ENCODE results near the gene SMAP2. TPM values are rescaled to one million over a fixed set of nuclear protein-coding genes. Genes with fewer than 3 reads are reported as not detected.

The SMAP2 gene
- total RNA-seq, 2 experiments from 2014 or later = 204 to 209 TPM

DNA sequence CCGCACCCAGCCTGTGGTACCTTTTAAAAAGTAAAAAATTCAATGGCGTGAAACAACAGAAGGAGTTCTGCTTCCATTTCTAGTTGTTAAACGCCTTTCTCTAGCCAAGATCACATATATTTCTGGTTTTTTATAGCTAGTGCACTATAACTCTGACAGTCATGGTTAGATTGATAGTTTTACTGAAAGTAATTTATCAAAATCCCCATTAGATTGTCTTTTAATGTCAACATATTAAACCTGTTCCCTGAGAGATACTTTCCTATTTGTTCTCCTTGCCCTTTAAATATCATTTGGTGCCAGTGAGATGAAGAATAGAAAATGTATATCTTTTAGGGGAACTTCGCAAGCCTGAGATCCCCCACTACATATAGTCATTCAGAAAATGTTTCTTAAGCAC lies 7.3 kb downstream of the SMAP2 start:
- no peak for TF ChIP-seq CTCF (IDR thresholded peaks at IDR 0.05)
- Mint-ChIP-seq H3K27me3 (no peaks in the 10 kb centered on the region), H3K36me3 (ENCODE audit: low read depth) (peaks cover 73% of the 10 kb centered on the region), H3K4me1 (ENCODE audit: low read depth) (peaks cover 75% of the 10 kb centered on the region), H3K9me3 (no peaks in the 10 kb centered on the region), H3K27ac (peak overlapping the region; percentile 99), H3K4me3 (peak overlapping the region; percentile 78)
- ChIA-PET POLR2A (interaction anchor here (0.9 to 15.4 kb wide), 6 partner anchors 16 to 219 kb away, joined by 3 to 278 read pairs (median 4); partner anchors contain the start of gene ZFP69B), CTCF (interaction anchor here (0.8 to 7.5 kb wide), 5 partner anchors 14 to 63 kb away, joined by 3 to 62 read pairs (median 5); no protein-coding TSS in a partner anchor)
- DNase-seq (no peak), ATAC-seq (no peak)
- intact Hi-C loops (cut with micrococcal nuclease) = loop anchor here (2.0 kb wide), 1 partner anchor 14 kb away; no protein-coding TSS in a partner anchor

DNA sequence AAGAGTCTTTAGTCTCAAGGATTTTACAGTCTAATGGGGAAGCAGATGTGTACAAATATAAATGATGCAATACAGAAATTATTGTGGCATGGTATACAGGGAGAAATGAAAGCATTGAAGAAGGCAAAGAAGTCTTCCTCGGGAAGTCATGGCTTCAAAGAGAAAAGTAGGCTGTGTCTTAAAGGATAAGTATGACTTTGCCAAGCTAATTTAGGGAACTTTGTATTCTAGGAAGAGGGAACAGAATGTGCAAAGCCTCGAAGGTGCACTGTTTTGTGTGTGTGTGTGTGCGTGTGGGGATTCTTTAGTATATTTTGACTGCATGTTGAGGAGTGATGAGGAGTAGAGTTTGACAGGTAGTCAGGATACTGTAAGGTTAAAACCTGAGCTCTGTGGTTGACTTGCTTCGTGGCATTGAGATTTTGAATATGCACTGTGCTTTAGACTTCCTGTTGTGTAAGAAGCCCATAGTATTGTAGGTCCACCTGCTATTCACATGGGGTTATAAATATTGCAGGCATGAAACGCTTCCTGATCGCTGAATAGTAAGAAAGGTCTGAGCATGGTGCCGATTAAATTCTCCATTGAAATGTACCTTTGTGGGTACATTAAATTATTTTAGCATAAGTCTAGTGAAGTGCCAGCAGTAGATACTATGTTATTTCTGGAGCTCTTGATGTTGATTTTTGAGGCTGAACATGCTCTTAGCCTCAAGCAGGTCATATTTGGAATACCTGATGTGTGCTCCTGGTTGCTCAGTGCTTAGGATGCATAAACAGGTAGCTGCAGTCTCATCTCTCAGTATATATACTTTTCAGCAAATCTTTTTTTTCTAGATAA lies 8.0 kb downstream of the SMAP2 start:
- H3K4me3 Mint-ChIP-seq = peak overlapping the region; percentile 78
- no peaks in the 10 kb centered on the region for H3K9me3 Mint-ChIP-seq
- CTCF ChIA-PET = interaction anchor here (0.7 to 7.5 kb wide), 9 partner anchors 13 to 229 kb away, joined by 3 to 62 read pairs (median 5); no protein-coding TSS in a partner anchor
- peaks cover 78% of the 10 kb centered on the region for H3K4me1 Mint-ChIP-seq (ENCODE audit: low read depth)
- H3K36me3 Mint-ChIP-seq (ENCODE audit: low read depth) = peaks cover 72% of the 10 kb centered on the region
- peak overlapping the region; percentile 99 for H3K27ac Mint-ChIP-seq
- TF ChIP-seq CTCF (IDR thresholded peaks at IDR 0.05) = no peak
- intact Hi-C loops (cut with micrococcal nuclease) = loop anchor here (2.0 kb wide), 1 partner anchor 13 kb away; no protein-coding TSS in a partner anchor
- H3K27me3 Mint-ChIP-seq = no peaks in the 10 kb centered on the region
- ATAC-seq (peak; percentile 26), DNase-seq (peak; percentile 43)
- POLR2A ChIA-PET = interaction anchor here (0.6 to 15.4 kb wide), 10 partner anchors 8 to 332 kb away, joined by 3 to 278 read pairs (median 3); partner anchors contain the start of genes SMAP2 and ZFP69B

- Mint-ChIP-seq H3K9me3 (no peaks in the 10 kb centered on the region), H3K27me3 (no peaks in the 10 kb centered on the region), H3K4me1 (ENCODE audit: low read depth) (peaks cover 74% of the 10 kb centered on the region), H3K4me3 (peak overlapping the region; percentile 78), H3K36me3 (ENCODE audit: low read depth) (peaks cover 69% of the 10 kb centered on the region), H3K27ac (peak overlapping the region; percentile 99)
- DNase-seq (no peak), ATAC-seq (no peak)
- intact Hi-C loops (cut with micrococcal nuclease) = no loop called here
- no peak for TF ChIP-seq CTCF (IDR thresholded peaks at IDR 0.05)
- POLR2A ChIA-PET = interaction anchor here (0.9 to 15.4 kb wide), 8 partner anchors 9 to 333 kb away, joined by 3 to 278 read pairs (median 4); partner anchors contain the start of genes SMAP2 and ZFP69B
- CTCF ChIA-PET = interaction anchor here (0.7 to 7.5 kb wide), 9 partner anchors 12 to 229 kb away, joined by 3 to 62 read pairs (median 5); no protein-coding TSS in a partner anchor
These were observed 8.6 kb downstream of the SMAP2 start for GRCh38 chr1:40382108-40382460.

GRCh38 chr1:40382601-40383000 lies 9.1 kb downstream of the SMAP2 start:
- TF ChIP-seq CTCF (IDR thresholded peaks at IDR 0.05) = peak; percentile 27
- Mint-ChIP-seq H3K27me3 (no peaks in the 10 kb centered on the region), H3K36me3 (ENCODE audit: low read depth) (peaks cover 66% of the 10 kb centered on the region), H3K4me1 (ENCODE audit: low read depth) (peaks cover 72% of the 10 kb centered on the region), H3K27ac (peak overlapping the region; percentile 99), H3K4me3 (peak overlapping the region; percentile 78), H3K9me3 (no peaks in the 10 kb centered on the region)
- ChIA-PET CTCF (interaction anchor here (0.8 to 7.5 kb wide), 7 partner anchors 17 to 239 kb away, joined by 3 to 62 read pairs (median 5); no protein-coding TSS in a partner anchor), POLR2A (interaction anchor here (1.5 to 15.4 kb wide), 4 partner anchors 9 to 68 kb away, joined by 3 to 278 read pairs (median 55); partner anchors contain the start of genes SMAP2 and ZFP69B)
- no peak for DNase-seq
- ATAC-seq = no peak
- intact Hi-C loops (cut with micrococcal nuclease) = no loop called here

Measured in activated CD8-positive, alpha-beta T cell treated with anti-CD3 and anti-CD28 coated beads for 36 hours (primary cell).